GM23338 (cell line): ENCODE results near the gene PPDPF. TPM values are rescaled to one million over a fixed set of nuclear protein-coding genes. Genes with fewer than 3 reads are reported as not detected.

Experiments
- ATAC-seq: fragments of 200-7000 bp; cut with Tn5 transposase; 3 replicates; pipeline ENCODE4 v1.9.1; 2020
- DNase-seq: peaks from one replicate; pipeline ENCODE4 v3.0.0-alpha.2; 2015; ENCODE audit warnings: low spot score
- H2AFZ ChIP-seq: fragments of 200-600 bp; sonication (generic); 2 replicates; pipeline ENCODE4 v1.8.0; 2016; ENCODE audit warnings: antibody characterized with exemption, mild to moderate bottlenecking, moderate library complexity
- H3F3A ChIP-seq: fragments of 200-600 bp; sonication (generic); replicated peaks from 2 replicates; pipeline ENCODE4 v1.8.0; 2017; ENCODE audit warnings: antibody characterized with exemption, mixed run types, low read depth
- H3K27ac ChIP-seq: fragments of 200-600 bp; sonication (generic); 2 replicates; pipeline ENCODE4 v1.6.1; 2016; ENCODE audit warnings: low read depth
- H3K27me3 ChIP-seq: fragments of 200-600 bp; sonication (generic); 2 replicates; pipeline ENCODE4 v1.8.0; 2016; ENCODE audit warnings: mild to moderate bottlenecking, mixed run types, moderate library complexity; ENCODE audit not compliant: insufficient read depth
- H3K36me3 ChIP-seq: fragments of 200-600 bp; sonication (generic); 2 replicates; pipeline ENCODE4 v1.8.0; 2016; ENCODE audit warnings: mild to moderate bottlenecking; ENCODE audit not compliant: insufficient read depth
- H3K4me1 ChIP-seq: fragments of 200-600 bp; sonication (generic); 2 replicates; pipeline ENCODE4 v1.8.0; 2016; ENCODE audit warnings: mild to moderate bottlenecking, moderate library complexity; ENCODE audit not compliant: insufficient read depth
- H3K4me2 ChIP-seq: fragments of 200-600 bp; sonication (generic); 2 replicates; pipeline ENCODE4 v1.7.1; 2017; ENCODE audit warnings: mixed run types
- H3K4me3 ChIP-seq: fragments of 200-600 bp; sonication (generic); 2 replicates; pipeline ENCODE4 v1.6.1; 2016; ENCODE audit warnings: mixed run types
- H3K79me2 ChIP-seq: fragments of 200-600 bp; sonication (generic); replicated peaks from 2 replicates; pipeline ENCODE4 v1.8.0; 2017; ENCODE audit warnings: mild to moderate bottlenecking; ENCODE audit not compliant: insufficient read depth
- H3K9me2 ChIP-seq: fragments of 200-600 bp; sonication (generic); 2 replicates; pipeline ENCODE4 v1.8.0; 2017; ENCODE audit not compliant: insufficient read depth
- H4K20me1 ChIP-seq: fragments of 200-600 bp; sonication (generic); replicated peaks from 2 replicates; pipeline ENCODE4 v1.8.0; 2017; ENCODE audit warnings: mild to moderate bottlenecking; ENCODE audit not compliant: insufficient read depth
- H3K27ac Mint-ChIP-seq: 2 replicates; pipeline ENCODE4 v1.8.0; 2020; ENCODE audit warnings: inconsistent platforms, mild to moderate bottlenecking, moderate library complexity, mixed read lengths
- H3K27me3 Mint-ChIP-seq: 3 replicates; pipeline ENCODE4 v1.8.0; 2022; ENCODE audit warnings: low read depth, mild to moderate bottlenecking, moderate library complexity, mixed read lengths, inconsistent platforms; ENCODE audit not compliant: insufficient read depth, poor library complexity
- H3K36me3 Mint-ChIP-seq: 3 replicates; pipeline ENCODE4 v1.8.0; 2021; ENCODE audit warnings: low read depth, mild to moderate bottlenecking, inconsistent platforms, moderate library complexity, mixed read lengths
- H3K4me1 Mint-ChIP-seq: 3 replicates; pipeline ENCODE4 v1.8.0; 2020; ENCODE audit warnings: mild to moderate bottlenecking, inconsistent platforms, mixed read lengths
- H3K4me3 Mint-ChIP-seq: 3 replicates; pipeline ENCODE4 v1.8.0; 2021; ENCODE audit warnings: moderate library complexity, mild to moderate bottlenecking, inconsistent platforms, mixed read lengths
- H3K9me3 Mint-ChIP-seq: 3 replicates; pipeline ENCODE4 v1.8.0; 2020; ENCODE audit warnings: moderate library complexity, mild to moderate bottlenecking, inconsistent platforms, mixed read lengths
- CTCF ChIP-seq, 2 experiments: fragments of 200-600 bp in 1 of 2; sonication (generic) in 1 of 2; conservative IDR thresholded peaks; 2 replicates each; pipeline versions ENCODE4 v1.5.1 to v1.6.1; 2016 to 2017; ENCODE audit warnings: antibody characterized with exemption in 2 of 2, low read depth in 2 of 2, mild to moderate bottlenecking in 2 of 2, moderate library complexity in 1 of 2
- EZH2 ChIP-seq: fragments of 200-600 bp; sonication (generic); IDR thresholded peaks from one replicate; pipeline ENCODE4 v1.8.0; 2017; ENCODE audit warnings: antibody characterized with exemption, mild to moderate bottlenecking, low read depth; ENCODE audit not compliant: unreplicated experiment
- NANOG ChIP-seq: IDR thresholded peaks from 2 replicates; pipeline ENCODE4 v1.6.1; 2016; ENCODE audit warnings: antibody characterized with exemption, borderline replicate concordance
- ZNF462 ChIP-seq: fragments of 250-450 bp; sonication (Bioruptor Pico); IDR thresholded peaks from 2 replicates; pipeline ENCODE4 v1.5.0; 2020; ENCODE audit warnings: mild to moderate bottlenecking, moderate library complexity
- polyA plus RNA-seq: library from polyadenylated mRNA; unstranded; fragments of >200 nt; fragmentation: Nextera tagmentation; extraction: Ambion mirVana; gene quantifications from 2 replicates; pipeline ENCODE4 v1.2.1, GENCODE V29; 2016
- total RNA-seq: library from RNA; depleted of rRNA; stranded (reverse); fragments of >200 nt; shearing (Covaris generic); gene quantifications from 2 replicates; pipeline ENCODE4 v1.2.3, GENCODE V29; 2014

The PPDPF gene
- total and polyA plus RNA-seq, 2 experiments from 2014 or later: 83.9 to 141 TPM

GRCh38 chr20:63493563-63494020 is 27.0 kb upstream of the PPDPF start (continued):
- no peak for TF ChIP-seq CTCF (conservative IDR thresholded peaks at IDR 0.05; ENCODE audit: low read depth in 2 of 2)
- no peak for TF ChIP-seq NANOG
- no peak for TF ChIP-seq EZH2

GRCh38 chr20:63494084-63494419 is 26.5 kb upstream of the PPDPF start:
- H3K27ac ChIP-seq: no peak overlapping the region
- H3K4me1 ChIP-seq: peaks cover 14% of the 10 kb centered on the region; the same call in 1 of the 2 replicates
- ATAC-seq: no peak
- TF ChIP-seq ZNF462 (CRISPR knock-in tag): no peak
- H3K36me3 ChIP-seq: no peaks in the 10 kb centered on the region
- Mint-ChIP-seq H3K27me3 (peaks cover 32% of the 10 kb centered on the region), H3K4me1 (peaks cover 3% of the 10 kb centered on the region; the same call in 2 of the 3 replicates), H3K4me3 (no peak overlapping the region), H3K9me3 (peaks cover 3% of the 10 kb centered on the region; the same call in 1 of the 3 replicates), H3K36me3 (peaks cover 17% of the 10 kb centered on the region), H3K27ac (no peak overlapping the region)
- no peak overlapping the region for H3K4me2 ChIP-seq
- peaks cover 35% of the 10 kb centered on the region for H3K27me3 ChIP-seq
- DNase-seq: no peak
- H3K4me3 ChIP-seq: no peak overlapping the region
- H3K9me2 ChIP-seq: 0 out of 2 replicates have a peak, but pooled peaks cover 5% of the 10 kb centered on the region
- no peak overlapping the region for H2AFZ ChIP-seq
- no peaks in the 10 kb centered on the region for H4K20me1 ChIP-seq
- H3F3A ChIP-seq: no peaks in the 10 kb centered on the region
- no peaks in the 10 kb centered on the region for H3K79me2 ChIP-seq
